AG04449 (cell line): Measurements from ENCODE around the gene RASAL3.

Experiments
- CTCF ChIA-PET: fragments of 350-600 bp; formaldehyde crosslinking; extraction: SDS; loops from one replicate; lab custom pipeline; 2021; ENCODE audit warnings: antibody characterized with exemption; lab: Yijun Ruan, JAX
- POLR2A ChIA-PET: fragments of 400-600, 350-600 bp; formaldehyde crosslinking; extraction: SDS; loops from one replicate; lab custom pipeline; 2020; ENCODE audit warnings: antibody characterized with exemption, inconsistent platforms; lab: Yijun Ruan, JAX
- DNase-seq: peaks from one replicate; pipeline ENCODE4 v3.0.0-alpha.2; 2010; ENCODE audit warnings: low read depth, low spot score
- H3K4me3 ChIP-seq: 2 replicates; pipeline ENCODE4 v1.5.1; 2011; ENCODE audit warnings: low read depth, mild to moderate bottlenecking, control low read depth, low read length
- CTCF ChIP-seq: IDR thresholded peaks from one replicate; pipeline ENCODE4 v1.5.1; 2011; ENCODE audit warnings: mild to moderate bottlenecking, moderate library complexity, low read length, control low read depth, inconsistent platforms; ENCODE audit not compliant: insufficient read depth; ENCODE audit errors: missing control alignments

Gene RASAL3

GRCh38 chr19:15422296-15423075, 41.9 kb downstream of the RASAL3 start:
- ChIA-PET CTCF (interaction anchor here (3.9 kb wide), 1 partner anchor 9 kb away, joined by 39 read pairs; no protein-coding TSS in a partner anchor), POLR2A (no interaction called here)
- H3K4me3 ChIP-seq, result no peak overlapping the region
- no peak for TF ChIP-seq CTCF
- no peak for DNase-seq

- no peak for DNase-seq
- H3K4me3 ChIP-seq, result no peak overlapping the region
- CTCF ChIA-PET, result interaction anchor here (3.9 kb wide), 1 partner anchor 9 kb away, joined by 39 read pairs; no protein-coding TSS in a partner anchor
- POLR2A ChIA-PET, result no interaction called here
- TF ChIP-seq CTCF, result no peak
Measured at GRCh38 chr19:15421721-15422260, 42.6 kb downstream of the RASAL3 start.

GRCh38 chr19:15421136-15421695, 43.1 kb downstream of the RASAL3 start:
- H3K4me3 ChIP-seq, result no peak overlapping the region
- TF ChIP-seq CTCF, result no peak
- ChIA-PET POLR2A (interaction anchor here (0.8 kb wide), 1 partner anchor 43 kb away, joined by 5 read pairs; no protein-coding TSS in a partner anchor), CTCF (interaction anchor here (3.9 kb wide), 1 partner anchor 10 kb away, joined by 39 read pairs; no protein-coding TSS in a partner anchor)
- no peak for DNase-seq

GRCh38 chr19:15419413-15420025, 44.8 kb downstream of the RASAL3 start:
- POLR2A ChIA-PET, result interaction anchor here (0.9 to 3.2 kb wide), 10 partner anchors 9 to 266 kb away, joined by 3 to 44 read pairs (median 8); partner anchors contain the start of gene AKAP8
- TF ChIP-seq CTCF, result no peak
- no peak for DNase-seq
- peak overlapping the region; percentile 62 for H3K4me3 ChIP-seq
- CTCF ChIA-PET, result interaction anchor here (0.6 to 3.9 kb wide), 16 partner anchors 9 to 658 kb away, joined by 3 to 39 read pairs (median 4); partner anchors contain the start of gene AKAP8

GRCh38 chr19:15418579-15419412, 45.5 kb downstream of the RASAL3 start, which contains the start of gene AKAP8L:
AKAP8L (minus strand) TSS chr19:15418988; CDS start chr19:15418923, 65 bp downstream.
- peak within 1 kb of the TSS; percentile 96 for H3K4me3 ChIP-seq
- ChIA-PET POLR2A (interaction anchor here (0.9 to 3.2 kb wide), 10 partner anchors 9 to 266 kb away, joined by 3 to 44 read pairs (median 8); partner anchors contain the start of gene AKAP8), CTCF (interaction anchor here (0.6 to 3.9 kb wide), 15 partner anchors 9 to 659 kb away, joined by 3 to 39 read pairs (median 5); partner anchors contain the start of gene AKAP8)
- DNase-seq, result peak; percentile 98
- TF ChIP-seq CTCF, result peak; percentile 86
